Glomerular endothelial cell (primary cell): ENCODE data around the gene ANKRD65. TPM values are rescaled to one million over a fixed set of nuclear protein-coding genes. Genes with fewer than 3 reads are reported as not detected.

Source experiments
- DNase-seq: peaks from one replicate; pipeline ENCODE4 v3.0.0-alpha.2; 2011; ENCODE audit warnings: low read depth, low spot score; ENCODE audit errors: extremely low read depth
- total RNA-seq: library from RNA; depleted of rRNA; stranded (reverse); fragments of >200 nt; gene quantifications from 2 replicates; pipeline ENCODE4 v1.2.3, GENCODE V29; 2015

ANKRD65 gene
- total RNA-seq, 1 donor from 2014 or later: not detected

- no peak for DNase-seq
Measured at GRCh38 chr1:1442069-1442770, 21.1 kb upstream of the ANKRD65 start.

- no peak for DNase-seq
Measured at GRCh38 chr1:1441002-1441888, 20.2 kb upstream of the ANKRD65 start.

GRCh38 chr1:1440262-1441001 is 19.4 kb upstream of the ANKRD65 start:
- DNase-seq: no peak

- DNase-seq: no peak
Measured at GRCh38 chr1:1439546-1440261, 18.6 kb upstream of the ANKRD65 start.

- DNase-seq: no peak
Measured at GRCh38 chr1:1438531-1439381, 17.7 kb upstream of the ANKRD65 start.

GRCh38 chr1:1437904-1438376 is 16.9 kb upstream of the ANKRD65 start:
- DNase-seq: no peak

- no peak for DNase-seq
Measured at GRCh38 chr1:1437033-1437903, 16.2 kb upstream of the ANKRD65 start.

- no peak for DNase-seq
Measured at GRCh38 chr1:1436630-1437032, 15.6 kb upstream of the ANKRD65 start.

- no peak for DNase-seq
Measured at GRCh38 chr1:1435911-1436629, 15.0 kb upstream of the ANKRD65 start.

GRCh38 chr1:1435106-1435903 is 14.2 kb upstream of the ANKRD65 start, which contains the start of gene VWA1:
VWA1 (plus strand) TSS chr1:1435690; CDS start chr1:1435749, 59 bp downstream.
- no peak for DNase-seq

GRCh38 chr1:1434824-1435105 is 13.7 kb upstream of the ANKRD65 start:
- DNase-seq: no peak

- DNase-seq: no peak
Measured at GRCh38 chr1:1434131-1434823, 13.2 kb upstream of the ANKRD65 start.

GRCh38 chr1:1433804-1434130 is 12.7 kb upstream of the ANKRD65 start:
- no peak for DNase-seq

GRCh38 chr1:1432951-1433803 is 12.1 kb upstream of the ANKRD65 start:
- DNase-seq: no peak

- DNase-seq: no peak
Measured at GRCh38 chr1:1432274-1432950, 11.3 kb upstream of the ANKRD65 start.
